ENCODE results near the gene AKAP6.
"Not testable (repeated sequence)": the region's sequence is repeated elsewhere in the genome, so short reads cannot be mapped to it uniquely, and the experiment has no call there.

The AKAP6 gene

GRCh38 chr14:32443890-32444661 is 115.0 kb downstream of the AKAP6 start:
- DNase-seq = no peak

DNA sequence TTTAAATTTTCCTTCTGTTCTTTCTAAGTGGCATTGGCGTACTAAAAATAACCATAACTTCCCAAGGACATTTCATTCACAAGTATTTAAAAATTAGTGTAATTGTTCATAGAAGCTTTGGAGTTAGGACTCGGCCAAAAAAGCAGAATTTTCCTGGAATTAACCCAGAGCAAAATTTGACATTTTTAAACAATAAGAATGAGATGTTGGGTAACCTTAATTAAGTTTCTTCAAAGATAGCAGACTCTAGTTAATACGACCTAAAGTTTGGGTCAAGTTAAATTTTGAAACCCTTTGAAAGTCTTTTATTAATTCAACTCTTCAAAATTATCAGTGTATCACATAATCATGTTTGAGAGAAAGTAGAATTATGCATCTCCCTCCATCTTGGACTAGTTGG is 118.3 kb downstream of the AKAP6 start:
- no peak for DNase-seq

- no peak for DNase-seq
These were observed 120.5 kb downstream of the AKAP6 start for GRCh38 chr14:32449648-32450047.

DNA sequence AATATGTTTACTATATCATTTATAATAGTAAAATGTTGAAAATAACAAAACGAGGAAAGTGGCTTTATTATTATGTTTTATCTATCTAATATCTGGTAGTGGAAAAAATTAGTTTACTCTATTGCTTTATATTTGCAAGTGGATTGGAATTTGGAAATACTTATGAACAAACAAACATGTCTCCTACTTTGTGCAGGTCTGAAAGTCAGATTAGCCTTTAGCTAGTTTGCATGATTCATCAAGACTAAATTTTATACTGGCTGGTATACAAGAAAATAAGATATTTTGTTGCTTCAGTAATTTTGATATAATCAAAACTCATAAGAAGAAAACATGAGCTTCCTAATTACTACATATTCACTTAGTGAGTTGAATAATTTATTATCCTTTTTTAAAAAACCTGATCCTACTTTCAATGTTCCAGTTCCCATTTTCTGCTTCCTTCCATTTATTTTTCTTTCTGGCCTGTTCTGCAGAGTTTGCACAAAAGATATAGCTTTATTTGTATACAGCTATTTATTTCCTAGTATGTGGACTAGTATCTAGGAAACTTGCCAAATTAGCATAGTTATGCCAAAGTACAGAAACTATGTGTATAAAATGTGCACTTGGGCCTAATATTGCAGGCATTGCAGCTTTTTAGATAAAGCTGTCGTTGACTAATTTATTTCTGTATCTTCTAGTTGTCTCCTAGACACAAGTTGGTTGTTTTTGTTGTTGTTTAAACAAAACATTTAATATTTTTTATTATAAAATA is 122.0 kb downstream of the AKAP6 start:
- no peak for DNase-seq

- no peak for DNase-seq
These were observed 125.0 kb downstream of the AKAP6 start for GRCh38 chr14:32453857-32454810.

DNA sequence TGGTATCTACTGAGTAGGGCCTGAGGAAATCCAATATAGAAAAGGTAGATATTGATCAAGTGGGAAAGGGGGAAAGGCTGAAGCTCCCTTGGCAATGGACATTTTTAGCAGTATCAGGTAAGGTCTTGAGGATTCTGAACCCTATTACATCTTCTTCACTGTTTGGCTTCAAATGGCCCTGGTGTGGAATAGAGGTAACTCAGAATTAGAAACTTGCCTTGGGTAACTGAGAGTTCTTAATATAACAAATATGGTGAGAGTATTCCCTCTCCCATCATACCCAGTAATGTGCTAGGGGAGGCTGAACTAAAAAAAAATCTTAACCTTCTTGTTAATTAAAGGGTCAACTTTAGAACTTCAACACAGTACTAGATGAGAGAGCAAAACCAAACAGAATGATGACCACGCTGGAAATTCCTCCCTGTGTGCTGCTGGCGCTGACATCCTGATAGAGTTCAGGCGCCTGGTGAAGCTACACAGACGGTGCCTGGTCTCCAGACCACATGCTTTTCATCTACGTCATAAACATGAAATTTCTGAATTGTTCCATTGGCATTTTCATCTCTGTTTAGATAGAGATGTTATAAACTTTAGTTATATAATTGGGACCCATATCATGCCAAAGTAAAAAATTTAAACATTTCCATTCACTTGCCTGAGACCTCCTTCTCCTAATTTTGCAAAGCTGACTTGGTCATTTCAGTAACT is 128.3 kb downstream of the AKAP6 start:
- no peak for DNase-seq

GRCh38 chr14:32458720-32459119 is 129.6 kb downstream of the AKAP6 start:
- DNase-seq = no peak

GRCh38 chr14:32460267-32460666 is 131.2 kb downstream of the AKAP6 start:
- DNase-seq = no peak

DNA sequence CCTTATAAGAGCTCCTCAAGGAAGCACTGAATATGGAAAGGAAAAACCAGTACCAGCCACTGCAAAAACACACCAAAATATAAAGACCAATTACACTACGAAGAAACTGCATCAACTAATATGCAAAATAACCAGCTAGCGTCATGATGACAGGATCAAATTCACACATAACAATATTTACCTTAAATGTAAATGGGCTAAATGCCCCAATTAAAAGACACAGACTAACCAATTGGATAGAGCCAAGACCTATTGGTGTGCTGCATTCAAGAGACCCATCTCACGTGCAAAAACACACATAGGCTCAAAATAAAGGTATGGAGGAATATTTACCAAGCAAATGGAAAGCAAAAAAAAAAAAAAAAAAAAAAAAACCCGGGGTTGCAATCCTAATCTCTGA is 133.5 kb downstream of the AKAP6 start:
- DNase-seq = not testable (repeated sequence)

GRCh38 chr14:32468955-32469354 is 139.9 kb downstream of the AKAP6 start:
- DNase-seq = peak; percentile 71 to 85

- peak in 1 of 2 donors; percentile 40 for DNase-seq
These were observed 140.5 kb downstream of the AKAP6 start for GRCh38 chr14:32469388-32470160.

DNA sequence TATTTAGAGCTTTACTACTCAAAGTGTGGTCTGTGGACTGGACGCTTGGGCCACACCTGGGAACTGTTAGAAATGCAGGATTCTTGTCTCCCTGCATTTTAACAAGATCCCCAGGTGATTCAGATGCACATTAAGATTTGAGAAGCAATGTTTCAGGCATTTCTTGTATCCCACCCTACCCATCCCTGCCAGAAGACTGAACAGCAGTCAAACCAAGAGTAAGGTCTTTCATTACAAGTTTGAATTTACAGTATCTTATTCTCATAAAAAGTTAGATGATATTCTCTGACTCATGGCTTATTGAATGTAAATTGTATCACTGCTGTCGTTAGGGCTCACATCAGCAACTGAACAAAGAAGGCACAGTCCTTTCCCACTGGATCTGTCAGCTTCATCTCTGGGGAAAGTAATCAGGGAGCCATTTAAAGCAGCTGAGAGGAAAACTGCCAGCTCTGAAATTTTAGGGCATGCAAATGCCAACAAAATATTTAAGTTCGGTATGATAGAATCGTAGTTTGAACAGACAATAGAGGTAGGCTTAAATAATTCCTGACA is 141.1 kb downstream of the AKAP6 start:
- no peak for DNase-seq

DNA sequence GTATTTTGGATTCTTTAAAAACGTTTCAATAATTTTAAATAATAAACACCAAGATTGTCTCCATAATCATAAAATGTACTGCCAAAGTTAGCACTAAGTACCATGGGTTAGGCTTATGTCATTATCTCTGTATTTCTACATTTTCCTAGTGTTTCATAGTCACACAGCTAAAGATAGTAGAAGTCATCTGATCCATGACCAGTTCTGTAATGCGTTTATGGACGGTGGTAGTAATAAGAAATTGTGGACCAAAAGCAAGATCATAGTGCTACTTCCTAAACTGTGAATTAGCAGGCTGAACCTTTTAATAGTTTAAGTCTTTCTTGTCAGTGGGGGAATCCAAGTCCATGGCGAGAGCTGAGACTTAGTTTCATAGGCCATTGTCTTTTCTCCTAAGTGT is 142.1 kb downstream of the AKAP6 start:
- DNase-seq = peak; percentile 64 to 67

GRCh38 chr14:32472076-32472475 is 143.0 kb downstream of the AKAP6 start:
- DNase-seq = no peak

DNA sequence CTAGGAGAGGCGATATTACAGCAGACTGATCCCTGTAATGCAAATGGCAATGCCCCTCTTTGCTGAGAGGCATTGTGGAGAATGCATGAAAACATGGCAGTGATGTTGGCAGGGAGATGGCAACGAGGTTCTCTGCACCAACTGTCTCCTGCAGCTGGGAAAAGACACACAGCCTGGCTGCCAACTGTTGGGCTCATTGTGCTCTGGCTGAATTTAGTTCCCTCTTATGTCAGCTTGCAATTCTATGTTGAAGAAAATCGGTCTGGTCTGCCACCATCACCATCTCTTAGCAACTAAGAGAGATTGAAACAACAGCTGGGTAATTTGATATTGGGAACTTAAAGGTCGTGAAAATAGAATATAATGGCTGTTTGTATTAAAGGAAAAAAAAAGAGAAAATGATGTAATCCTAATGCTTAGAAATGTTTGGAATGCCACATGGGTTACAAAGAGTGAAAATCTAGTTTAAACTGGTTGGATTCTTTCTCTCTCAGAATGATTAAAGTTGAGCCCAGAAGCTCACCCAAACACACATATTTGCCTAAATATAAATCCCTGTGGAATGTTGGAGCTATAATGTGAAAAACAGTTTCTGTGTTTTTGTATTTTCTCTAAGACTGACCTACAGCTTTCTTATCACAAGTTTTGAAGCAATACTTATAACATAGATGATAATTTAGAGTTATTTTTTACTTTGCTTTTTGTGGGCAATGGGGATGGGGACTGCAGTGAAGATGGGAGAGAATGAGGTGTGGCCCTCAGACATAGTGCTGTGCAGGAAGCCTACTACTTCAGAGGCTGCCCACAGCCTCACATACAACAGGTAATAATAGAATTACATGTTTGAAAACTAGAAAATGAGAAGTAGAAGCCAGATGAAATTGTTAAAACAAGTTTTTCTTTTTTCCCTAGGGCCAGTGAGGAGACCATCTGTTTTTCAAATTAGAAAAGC is 143.7 kb downstream of the AKAP6 start:
- DNase-seq = no peak

DNA sequence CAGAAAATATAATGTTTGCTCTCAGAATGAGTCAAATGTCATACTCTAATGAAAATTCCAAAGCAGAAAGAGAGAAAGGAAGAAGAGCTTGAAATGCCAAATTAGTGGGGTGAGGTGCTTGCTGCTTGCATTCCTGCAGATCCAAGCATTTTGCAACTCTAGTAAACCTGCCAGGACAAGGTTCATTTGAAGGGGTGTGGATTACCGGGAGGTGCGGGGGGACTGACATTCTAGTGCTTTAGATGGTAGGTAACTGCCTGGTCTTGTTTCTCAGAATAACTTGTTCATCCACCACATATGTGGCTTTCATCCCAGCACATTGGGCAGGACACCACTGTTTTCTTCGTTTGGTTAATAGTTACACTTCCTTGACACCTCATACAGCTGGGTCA is 144.4 kb downstream of the AKAP6 start:
- DNase-seq = no peak

GRCh38 chr14:32474478-32475195 is 145.5 kb downstream of the AKAP6 start:
- DNase-seq = no peak

GRCh38 chr14:32476532-32476931 is 147.4 kb downstream of the AKAP6 start:
- no peak for DNase-seq

GRCh38 chr14:32477396-32477795 is 148.3 kb downstream of the AKAP6 start:
- DNase-seq = no peak

All from inflammatory macrophage (primary cell).